ENCODE data around the gene CDC20B. TPM values are rescaled to one million over a fixed set of nuclear protein-coding genes. Genes with fewer than 3 reads are reported as not detected.

CDC20B gene, protein sequence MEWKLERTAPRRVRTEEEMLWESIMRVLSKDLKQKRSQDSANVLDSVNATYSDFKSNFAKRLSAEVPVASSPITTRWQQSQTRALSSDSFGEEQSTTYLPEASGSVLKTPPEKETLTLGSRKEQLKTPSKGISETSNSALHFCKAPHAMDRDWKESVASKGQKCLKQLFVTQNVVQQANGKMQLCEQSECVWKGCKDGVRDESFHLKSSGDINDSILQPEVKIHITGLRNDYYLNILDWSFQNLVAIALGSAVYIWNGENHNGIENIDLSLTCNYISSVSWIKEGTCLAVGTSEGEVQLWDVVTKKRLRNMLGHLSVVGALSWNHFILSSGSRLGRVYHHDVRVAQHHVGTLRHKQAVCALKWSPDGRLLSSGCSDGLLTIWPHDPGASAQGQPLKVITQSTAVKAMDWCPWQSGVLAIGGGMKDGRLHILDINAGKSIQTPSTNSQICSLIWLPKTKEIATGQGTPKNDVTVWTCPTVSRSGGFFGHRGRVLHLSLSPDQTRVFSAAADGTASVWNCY
- 0.09 TPM in 1 of 2 replicates, not detected in the other for total RNA-seq

DNA sequence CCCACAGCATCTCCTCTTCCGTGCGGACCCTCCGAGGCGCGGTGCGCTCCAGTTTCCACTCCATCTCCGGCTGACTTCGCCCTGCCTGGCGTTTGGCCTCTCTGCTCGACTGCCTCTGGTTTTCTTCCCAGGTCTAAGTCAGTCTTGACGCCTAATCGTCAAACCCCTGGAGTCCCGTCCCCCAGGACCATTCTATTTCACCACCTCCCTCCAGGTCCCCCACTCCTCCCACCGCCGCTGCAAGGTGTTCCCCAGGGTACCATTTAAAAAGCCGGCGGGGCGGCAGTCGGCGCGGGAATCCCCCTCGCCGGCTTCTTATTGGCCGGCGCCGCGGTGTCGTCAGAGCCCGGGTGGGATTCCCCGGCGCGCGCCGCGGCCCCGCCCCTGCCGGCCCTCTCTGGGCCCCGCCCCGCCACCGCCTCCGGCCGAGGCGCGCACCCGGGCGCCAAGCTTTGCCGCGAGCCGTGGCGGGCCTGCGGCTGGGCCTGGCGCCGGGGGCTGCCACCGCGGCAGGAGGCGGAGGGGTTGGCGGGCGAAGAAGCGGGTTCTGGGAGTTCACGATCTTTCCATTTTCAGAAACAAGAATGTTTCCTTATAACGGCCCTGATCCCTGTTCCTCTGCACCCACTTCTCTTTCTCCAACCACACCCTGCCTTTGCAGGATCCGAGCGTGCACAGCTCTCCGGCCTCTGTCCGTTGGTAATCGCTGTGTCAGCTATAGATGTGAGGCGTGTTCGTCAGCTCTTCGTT, at the start of gene CDC20B:
CDC20B (minus strand) TSS at position 241 of the 750 bp plus-strand sequence; CDS start at position 64, 177 bp downstream.

DNA sequence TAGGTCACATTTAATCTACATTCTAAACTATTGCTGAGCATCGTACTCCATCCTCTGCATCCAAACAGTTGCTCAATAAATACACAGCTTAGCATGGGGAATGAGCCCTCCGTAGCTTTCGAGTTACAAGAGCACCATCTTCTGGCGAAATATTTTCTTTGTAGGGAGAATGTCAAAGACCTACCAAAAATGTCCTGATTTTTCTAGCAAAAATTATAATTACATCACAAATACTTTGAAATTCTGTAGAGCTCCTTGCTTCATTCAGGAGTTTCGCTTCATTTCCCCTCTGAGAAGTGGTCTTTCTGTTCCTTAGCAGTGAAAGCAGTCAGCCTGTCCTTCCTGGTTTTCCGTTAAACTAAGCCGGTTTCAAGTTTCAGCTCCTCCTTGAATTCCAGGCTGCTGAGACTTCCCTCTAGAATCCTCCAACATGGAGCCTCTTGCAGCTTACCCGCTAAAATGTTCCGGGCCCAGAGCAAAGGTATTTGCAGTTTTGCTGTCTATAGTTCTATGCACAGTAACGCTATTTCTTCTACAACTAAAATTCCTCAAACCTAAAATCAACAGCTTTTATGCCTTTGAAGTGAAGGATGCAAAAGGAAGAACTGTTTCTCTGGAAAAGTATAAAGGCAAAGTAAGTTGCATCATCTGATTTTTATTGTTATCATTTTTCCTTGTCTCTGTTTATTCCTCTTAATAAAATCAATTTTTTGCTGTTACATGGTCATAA, 13.0 kb downstream of the CDC20B start, which contains the start of gene GPX8:
GPX8 (plus strand) TSS at position 409 of the 730 bp plus-strand sequence; CDS start at position 431, 22 bp downstream.

DNA sequence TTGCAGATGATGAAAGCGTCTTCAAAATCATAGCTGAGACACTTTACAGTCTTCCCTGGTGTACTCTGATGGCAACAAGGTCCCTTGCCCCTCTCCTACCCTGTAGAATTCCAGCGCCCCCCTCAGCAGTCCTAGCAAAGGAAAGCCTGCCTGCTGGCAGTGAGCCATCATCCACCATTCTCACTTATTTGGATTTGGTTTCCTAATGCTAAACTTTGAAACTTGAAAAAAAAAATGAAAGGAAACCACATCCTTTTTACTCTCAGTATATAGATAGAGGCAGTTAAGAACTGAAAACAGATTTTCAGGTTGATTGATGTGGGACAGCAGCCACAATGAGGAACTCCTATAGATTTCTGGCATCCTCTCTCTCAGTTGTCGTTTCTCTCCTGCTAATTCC, 70.6 kb downstream of the CDC20B start, which contains the start of gene GZMA:
GZMA (plus strand) TSS at position 299 of the 400 bp plus-strand sequence; CDS start at position 336, 37 bp downstream.

Other genes with a start within 250 kb of the CDC20B start
- gene ESM1, start 187.6 kb downstream of the CDC20B start, total RNA-seq, result 2.7 TPM in 2 replicates
- not detected in 2 replicates for gene GZMK, start 148.9 kb downstream of the CDC20B start, total RNA-seq
- not detected in 2 replicates for gene GZMA, start 70.5 kb downstream of the CDC20B start, total RNA-seq
- gene GPX8, start 13.0 kb downstream of the CDC20B start, total RNA-seq, result 62.9 and 72.0 TPM in 2 replicates
- not detected in 2 replicates for gene MCIDAS, start 54.1 kb upstream of the CDC20B start, total RNA-seq
- gene CCNO, start 60.4 kb upstream of the CDC20B start, total RNA-seq, result 0.17 TPM in 1 of 2 replicates, not detected in the other
- 18.9 and 32.8 TPM in 2 replicates for gene DHX29, start 134.5 kb upstream of the CDC20B start, total RNA-seq
- gene MTREX, start 134.8 kb upstream of the CDC20B start, total RNA-seq, result 86.4 and 121 TPM in 2 replicates